Skin epidermis (tissue), 12 donors: ENCODE measurements around the gene FBXW11.

Source experiments
- H3K27ac ChIP-seq, 21 experiments: fragments of 200-600 bp; sonication (generic) in 11 of 21; one replicate each; pipeline ENCODE4 v1.5.0; 2020; ENCODE audit warnings: mild to moderate bottlenecking in 3 of 21, inconsistent platforms in 2 of 21, moderate library complexity in 2 of 21
- H3K4me3 ChIP-seq, 7 experiments: fragments of 200-600 bp; sonication (generic) in 2 of 7; one replicate each; pipeline ENCODE4 v1.5.0; 2020; ENCODE audit warnings: inconsistent platforms in 2 of 7, mild to moderate bottlenecking in 2 of 7, moderate library complexity in 1 of 7

Gene FBXW11

DNA sequence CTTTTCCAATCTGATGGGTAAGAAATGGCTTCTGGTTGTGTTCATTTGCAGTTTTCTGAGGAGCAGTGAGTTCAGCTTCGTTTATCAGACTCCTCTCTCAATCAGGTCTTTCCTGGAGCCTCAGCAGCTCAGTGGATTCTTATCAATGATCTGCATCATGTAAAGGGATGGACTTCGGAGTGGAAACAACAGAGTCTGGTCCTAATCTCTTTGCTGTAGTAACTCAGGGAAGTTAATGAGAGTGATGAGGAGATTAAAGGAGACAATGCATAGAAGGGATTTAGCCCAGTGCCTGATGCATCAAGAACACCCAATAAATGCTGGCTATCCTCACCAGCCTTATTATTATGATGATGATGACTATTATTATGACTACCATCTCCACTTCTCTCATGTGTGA, 173.7 kb downstream of the FBXW11 start:
- H3K4me3 ChIP-seq, result no peak overlapping the region
- H3K27ac ChIP-seq, result no peak overlapping the region

DNA sequence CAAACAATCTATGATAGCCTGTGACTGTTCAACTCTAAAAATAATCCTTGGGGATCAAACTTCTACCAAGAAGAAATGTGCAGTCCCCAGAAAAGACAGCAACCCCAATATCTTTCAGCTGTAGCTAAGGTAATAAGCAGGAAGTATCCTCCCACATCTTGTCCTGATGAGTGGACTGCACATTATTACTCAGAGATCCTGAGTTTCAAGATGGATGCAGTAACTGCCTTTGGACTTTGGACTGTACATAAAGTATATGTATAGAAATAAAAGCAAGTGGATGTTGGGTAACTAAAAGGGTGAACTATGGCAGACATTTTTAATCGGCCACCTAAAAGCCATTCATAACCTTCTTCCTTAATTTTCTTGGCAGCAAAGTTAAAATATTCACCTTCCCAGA, 175.8 kb downstream of the FBXW11 start:
- Histone ChIP-seq H3K4me3 (no peak overlapping the region), H3K27ac (no peak overlapping the region)

DNA sequence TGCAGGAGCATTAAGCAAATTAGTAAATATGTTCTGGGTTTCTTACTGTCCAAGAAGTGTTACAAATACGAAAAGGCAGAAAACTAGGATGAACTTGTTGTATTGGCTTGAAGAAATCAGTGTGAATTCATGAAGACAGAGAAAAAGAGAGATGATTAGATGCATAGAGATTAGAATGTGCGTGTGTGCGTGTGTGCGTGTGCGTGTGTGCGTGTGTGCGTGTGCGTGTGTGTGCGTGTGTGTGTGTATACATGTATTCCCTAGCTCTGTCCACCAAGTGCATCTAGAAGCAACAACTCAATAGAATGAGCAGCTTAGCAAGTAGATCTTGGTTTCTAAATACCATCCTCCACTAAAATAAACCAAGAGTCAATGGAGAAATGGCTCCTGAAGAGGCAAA, 179.3 kb downstream of the FBXW11 start:
- Histone ChIP-seq H3K27ac (no peak overlapping the region), H3K4me3 (no peak overlapping the region)

DNA sequence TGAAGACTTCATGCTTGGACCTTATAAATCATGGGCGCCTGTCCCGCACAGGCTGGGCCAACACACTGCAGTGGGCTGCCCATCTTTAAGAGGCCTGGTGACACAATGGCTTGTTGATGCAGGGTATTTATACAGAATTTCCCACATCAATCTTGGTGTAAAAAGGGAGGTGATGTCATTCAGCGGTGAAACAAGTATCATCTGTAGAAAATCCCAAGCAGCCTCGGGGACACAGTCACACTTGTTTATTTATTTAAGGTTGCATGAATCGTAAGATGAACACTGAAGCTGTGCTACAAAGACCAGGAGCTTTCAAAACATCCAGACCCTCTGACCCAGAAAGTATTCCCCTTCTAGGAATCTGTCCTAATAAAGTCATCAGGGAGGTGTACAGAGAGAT, 180.3 kb downstream of the FBXW11 start:
- H3K4me3 ChIP-seq, result no peak overlapping the region
- no peak overlapping the region for H3K27ac ChIP-seq

DNA sequence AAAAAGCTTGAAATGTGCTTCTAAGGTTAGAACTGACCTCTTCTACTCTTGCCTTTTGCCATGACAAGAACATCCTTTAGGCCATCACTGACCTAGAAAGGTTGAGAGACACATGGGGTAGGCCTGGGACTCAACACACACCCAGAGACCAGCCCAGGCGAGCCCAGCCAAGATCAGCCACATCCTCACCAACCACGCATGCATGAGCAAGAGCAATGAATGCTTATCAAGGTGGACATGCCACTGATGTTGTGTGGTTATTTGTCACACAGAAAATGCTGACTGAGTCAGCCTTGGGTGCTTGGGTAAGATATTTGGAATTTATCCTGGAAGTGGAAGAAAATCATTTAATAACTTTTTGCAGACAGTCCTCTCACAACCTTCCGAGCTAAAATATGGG, 181.4 kb downstream of the FBXW11 start:
- no peak overlapping the region for H3K27ac ChIP-seq
- H3K4me3 ChIP-seq, result no peak overlapping the region

DNA sequence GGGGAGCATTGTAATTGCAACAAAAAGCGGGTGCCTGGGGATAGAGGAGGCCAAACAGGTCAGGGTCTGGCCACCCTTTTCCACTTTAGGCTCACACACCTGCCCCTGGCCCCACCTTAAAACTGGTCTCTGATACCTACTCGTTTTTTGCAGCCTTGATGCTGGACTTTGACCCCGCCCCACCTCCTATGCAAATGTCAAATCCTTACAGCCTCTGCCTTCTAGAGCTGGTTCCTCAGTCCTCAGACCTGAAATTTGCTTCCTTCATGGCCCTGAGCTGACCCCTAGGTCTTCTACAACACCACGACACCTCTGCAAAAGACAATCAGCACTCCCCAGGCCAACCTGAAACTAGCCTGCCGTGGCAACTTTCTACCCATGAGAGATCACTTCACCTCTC, 183.2 kb downstream of the FBXW11 start:
- Histone ChIP-seq H3K4me3 (no peak overlapping the region), H3K27ac (no peak overlapping the region)

DNA sequence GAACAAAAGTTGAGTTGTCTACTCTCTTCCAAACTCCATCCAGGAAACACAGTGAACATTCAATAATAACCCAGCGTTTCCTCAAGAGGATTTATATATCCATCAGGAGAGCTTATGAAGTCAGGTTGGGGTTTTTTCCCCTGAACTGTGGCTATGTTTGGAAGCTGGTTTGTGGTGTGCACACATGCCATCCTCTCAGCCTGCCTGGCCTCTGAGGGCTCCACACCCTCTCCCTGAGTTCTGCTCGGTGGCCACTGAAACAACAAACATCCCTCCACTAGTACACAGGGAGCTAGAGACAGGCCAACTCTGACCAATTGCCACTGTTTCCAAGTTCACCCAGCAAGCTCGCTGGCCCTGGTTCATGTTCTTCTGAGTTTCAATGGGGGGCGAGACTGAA, 185.2 kb downstream of the FBXW11 start:
- Histone ChIP-seq H3K27ac (no peak overlapping the region), H3K4me3 (no peak overlapping the region)

DNA sequence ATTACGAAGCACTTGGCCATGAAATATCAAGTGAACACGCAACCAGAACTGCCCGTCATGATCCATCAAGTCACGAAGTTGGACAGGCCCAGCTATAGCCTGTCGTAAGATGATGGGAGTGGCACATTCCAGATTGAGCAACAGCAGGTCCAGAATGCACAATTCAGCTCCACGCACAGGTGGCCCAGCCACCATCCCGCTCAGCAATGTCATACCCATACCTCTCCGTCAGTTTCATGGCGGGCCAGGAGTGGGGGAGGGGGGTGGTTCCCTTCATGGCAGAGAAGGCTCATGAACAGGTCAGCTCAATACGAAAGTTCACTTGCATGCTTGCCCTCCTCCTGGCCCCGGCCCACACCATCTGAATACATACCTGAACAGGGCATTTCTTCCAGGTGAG, 185.9 kb downstream of the FBXW11 start:
- H3K4me3 ChIP-seq, result no peak overlapping the region
- H3K27ac ChIP-seq, result no peak overlapping the region

DNA sequence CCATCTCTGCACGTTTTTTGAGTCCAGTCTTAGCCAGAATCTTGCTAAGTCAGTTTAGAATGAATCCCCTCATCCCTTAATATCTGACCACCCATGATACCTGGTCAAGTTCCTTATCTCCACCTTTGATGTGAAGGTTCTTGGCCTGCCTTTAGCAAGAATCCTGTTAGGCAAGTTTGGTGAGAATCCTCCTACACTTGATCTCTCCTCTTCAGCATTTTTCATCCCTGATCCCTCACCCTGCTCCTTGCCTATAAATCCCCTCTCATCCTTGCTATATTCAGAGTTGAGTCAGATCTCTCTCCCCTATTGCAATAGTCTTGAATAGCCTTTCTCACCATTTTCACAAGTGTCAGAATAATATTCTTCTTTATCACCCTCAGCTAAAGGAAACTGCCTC, 189.8 kb downstream of the FBXW11 start:
- no peak overlapping the region for H3K4me3 ChIP-seq
- no peak overlapping the region for H3K27ac ChIP-seq

DNA sequence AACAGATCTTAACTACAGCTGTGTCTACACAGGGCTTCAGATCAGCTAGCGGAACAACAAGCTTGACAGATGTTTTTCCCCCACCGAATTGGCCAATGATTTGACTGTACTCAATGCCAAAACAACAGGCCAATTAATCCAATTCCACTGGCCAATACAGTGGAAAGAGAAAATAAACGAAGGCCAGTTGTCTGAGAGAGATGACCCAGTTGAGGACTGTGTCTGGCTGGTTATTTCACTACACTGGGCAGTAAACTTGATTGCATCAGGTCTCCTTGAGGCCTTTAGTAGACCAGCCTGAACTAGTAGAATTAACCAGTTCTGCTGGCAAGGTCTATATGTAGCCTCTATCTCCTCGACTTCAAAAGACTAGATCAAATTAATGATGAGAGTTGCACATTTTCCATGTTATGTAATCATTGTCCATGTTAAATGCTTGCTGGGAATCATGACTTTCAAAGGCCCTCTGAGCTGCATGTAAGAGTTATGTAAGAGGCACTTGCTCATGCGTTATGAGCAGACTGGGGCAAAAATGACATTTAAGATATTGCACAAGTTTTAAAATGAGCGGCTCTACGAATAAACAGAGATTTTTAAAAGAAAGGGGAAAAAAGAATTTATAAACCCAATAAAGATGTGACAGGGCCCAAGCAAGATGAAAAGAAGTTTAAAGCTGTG, 192.5 kb downstream of the FBXW11 start:
- no peak overlapping the region for H3K4me3 ChIP-seq
- H3K27ac ChIP-seq, result no peak overlapping the region

DNA sequence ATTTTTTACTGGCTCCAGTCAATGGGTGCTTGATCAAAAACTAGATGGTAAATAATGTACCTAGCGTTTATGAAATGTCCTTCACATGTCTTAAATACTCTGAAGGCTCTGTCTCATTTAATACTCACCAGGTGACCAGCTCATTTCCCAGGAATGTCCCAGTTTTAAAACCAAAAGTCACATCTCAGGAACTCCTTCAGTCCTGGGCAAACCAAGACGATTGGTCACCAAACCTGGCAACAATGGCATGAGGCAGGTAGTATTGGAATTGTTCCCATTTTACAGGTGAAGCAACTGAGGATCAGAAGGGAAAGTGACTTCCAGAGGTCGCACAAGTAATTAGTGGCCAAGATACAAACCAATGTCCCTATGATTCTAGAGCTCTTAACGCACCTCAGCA, 193.2 kb downstream of the FBXW11 start:
- Histone ChIP-seq H3K4me3 (no peak overlapping the region), H3K27ac (no peak overlapping the region)
